Left kidney (tissue), 8 donors: ENCODE data around the gene INTS11. TPM values are rescaled to one million over a fixed set of nuclear protein-coding genes. Genes with fewer than 3 reads are reported as not detected.
"Not testable (repeated sequence)": the region's sequence is repeated elsewhere in the genome, so short reads cannot be mapped to it uniquely, and the experiment has no call there.

ENCODE experiments used
- DNase-seq: peaks from one replicate; pipeline ENCODE4 v3.0.0-alpha.2; 2013
- long read RNA-seq, 8 donors: transcript quantifications; one replicate each; lab custom pipeline, GENCODE V29; 2026
- polyA plus RNA-seq: library from polyadenylated mRNA; unstranded; fragments of 120-200 nt; gene quantifications from one replicate; pipeline ENCODE4 v1.2.1, GENCODE V29; 2013; ENCODE audit not compliant: insufficient read length

The INTS11 gene
- 119 TPM for polyA plus RNA-seq
- long read RNA-seq, donor 1, transcript INTS11-208 (17 exons, 2,148 nt): minor isoform, 8 of 35 reads
- long read RNA-seq, donor 1, transcript INTS11-205 (4 exons, 1,104 nt): major isoform, 11 of 35 reads
- long read RNA-seq, donor 1, partial matches to known transcripts: 11 of 35 reads
- long read RNA-seq, donor 1, other reads (novel, unspliced or antisense): 0 of 35 reads
- long read RNA-seq, donor 2, transcript INTS11-208 (17 exons, 2,148 nt): major isoform, 19 of 37 reads
- long read RNA-seq, donor 2, transcript INTS11-205 (4 exons, 1,104 nt): minor isoform, 12 of 37 reads
- long read RNA-seq, donor 2, partial matches to known transcripts: 0 of 37 reads
- long read RNA-seq, donor 2, other reads (novel, unspliced or antisense): 0 of 37 reads
- long read RNA-seq, donor 3, transcript INTS11-205 (4 exons, 1,104 nt): minor isoform, 8 of 21 reads
- long read RNA-seq, donor 3, transcript INTS11-208 (17 exons, 2,148 nt): major isoform, 11 of 21 reads
- long read RNA-seq, donor 3, partial matches to known transcripts: 0 of 21 reads
- long read RNA-seq, donor 3, other reads (novel, unspliced or antisense): 0 of 21 reads
- long read RNA-seq, donor 4, transcript INTS11-205 (4 exons, 1,104 nt): major isoform, 6 of 8 reads
- long read RNA-seq, donor 4, partial matches to known transcripts: 0 of 8 reads
- long read RNA-seq, donor 4, other reads (novel, unspliced or antisense): 0 of 8 reads
- long read RNA-seq, donor 5, transcript INTS11-205 (4 exons, 1,104 nt): minor isoform, 10 of 32 reads
- long read RNA-seq, donor 5, transcript INTS11-208 (17 exons, 2,148 nt): major isoform, 15 of 32 reads
- long read RNA-seq, donor 5, partial matches to known transcripts: 0 of 32 reads
- long read RNA-seq, donor 5, other reads (novel, unspliced or antisense): 0 of 32 reads
- long read RNA-seq, donor 6, transcript INTS11-205 (4 exons, 1,104 nt): minor isoform, 11 of 36 reads
- long read RNA-seq, donor 6, transcript INTS11-208 (17 exons, 2,148 nt): major isoform, 13 of 36 reads
- long read RNA-seq, donor 6, partial matches to known transcripts: 11 of 36 reads
- long read RNA-seq, donor 6, other reads (novel, unspliced or antisense): 0 of 36 reads
- long read RNA-seq, donor 7, transcript INTS11-208 (17 exons, 2,148 nt): minor isoform, 13 of 41 reads
- long read RNA-seq, donor 7, transcript INTS11-205 (4 exons, 1,104 nt): major isoform, 19 of 41 reads
- long read RNA-seq, donor 7, partial matches to known transcripts: 0 of 41 reads
- long read RNA-seq, donor 7, other reads (novel, unspliced or antisense): 0 of 41 reads
- long read RNA-seq, donor 8, partial matches to known transcripts: 0 of 6 reads
- long read RNA-seq, donor 8, other reads (novel, unspliced or antisense): 0 of 6 reads

GRCh38 chr1:1324524-1325287, at the start of gene INTS11, which contains the start of gene CPTP:
INTS11 (minus strand) TSS chr1:1324660; CDS start chr1:1324608, 52 bp downstream.
CPTP (plus strand) TSS chr1:1324802; CDS start chr1:1326911, 2,109 bp downstream.
- DNase-seq: peak; percentile 90

- no peak for DNase-seq
Observed at GRCh38 chr1:1373815-1374588, 49.5 kb upstream of the INTS11 start.

DNA sequence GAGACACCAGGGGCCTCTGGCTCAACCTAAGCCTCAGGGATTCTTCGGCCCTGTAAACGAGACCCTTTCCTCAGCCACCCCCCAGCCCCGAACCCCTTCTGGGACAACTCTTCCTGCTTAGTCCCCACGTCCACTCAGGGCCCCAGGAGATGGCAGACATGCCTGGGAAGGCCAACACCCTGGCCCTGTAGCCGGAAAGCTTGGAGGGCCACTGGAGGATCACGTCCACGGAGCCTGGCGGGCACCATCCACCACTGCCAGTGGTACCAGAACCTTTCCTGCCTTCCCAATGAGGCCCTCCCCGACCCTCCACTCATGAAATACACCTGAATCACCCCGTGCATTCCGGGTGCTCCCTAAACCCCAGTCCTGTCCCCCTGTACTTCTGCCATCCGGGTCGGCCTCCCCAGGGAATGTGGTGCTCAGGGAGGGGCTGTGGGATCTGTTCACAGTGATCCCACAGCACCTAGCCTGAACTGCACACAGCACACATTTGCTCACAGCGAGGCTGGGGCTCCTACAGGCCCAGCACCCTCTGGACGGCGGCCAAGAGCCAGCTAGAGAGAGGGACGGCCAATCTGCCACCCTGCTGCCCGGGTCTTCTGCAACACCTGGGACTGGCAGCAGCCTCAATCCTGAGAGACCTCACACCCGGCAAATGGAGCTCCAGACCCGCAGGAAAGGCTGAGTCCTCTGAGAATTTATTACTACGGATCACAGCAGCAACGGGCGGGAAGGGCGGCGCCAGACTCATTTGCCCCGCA, 48.8 kb upstream of the INTS11 start:
- no peak for DNase-seq

DNA sequence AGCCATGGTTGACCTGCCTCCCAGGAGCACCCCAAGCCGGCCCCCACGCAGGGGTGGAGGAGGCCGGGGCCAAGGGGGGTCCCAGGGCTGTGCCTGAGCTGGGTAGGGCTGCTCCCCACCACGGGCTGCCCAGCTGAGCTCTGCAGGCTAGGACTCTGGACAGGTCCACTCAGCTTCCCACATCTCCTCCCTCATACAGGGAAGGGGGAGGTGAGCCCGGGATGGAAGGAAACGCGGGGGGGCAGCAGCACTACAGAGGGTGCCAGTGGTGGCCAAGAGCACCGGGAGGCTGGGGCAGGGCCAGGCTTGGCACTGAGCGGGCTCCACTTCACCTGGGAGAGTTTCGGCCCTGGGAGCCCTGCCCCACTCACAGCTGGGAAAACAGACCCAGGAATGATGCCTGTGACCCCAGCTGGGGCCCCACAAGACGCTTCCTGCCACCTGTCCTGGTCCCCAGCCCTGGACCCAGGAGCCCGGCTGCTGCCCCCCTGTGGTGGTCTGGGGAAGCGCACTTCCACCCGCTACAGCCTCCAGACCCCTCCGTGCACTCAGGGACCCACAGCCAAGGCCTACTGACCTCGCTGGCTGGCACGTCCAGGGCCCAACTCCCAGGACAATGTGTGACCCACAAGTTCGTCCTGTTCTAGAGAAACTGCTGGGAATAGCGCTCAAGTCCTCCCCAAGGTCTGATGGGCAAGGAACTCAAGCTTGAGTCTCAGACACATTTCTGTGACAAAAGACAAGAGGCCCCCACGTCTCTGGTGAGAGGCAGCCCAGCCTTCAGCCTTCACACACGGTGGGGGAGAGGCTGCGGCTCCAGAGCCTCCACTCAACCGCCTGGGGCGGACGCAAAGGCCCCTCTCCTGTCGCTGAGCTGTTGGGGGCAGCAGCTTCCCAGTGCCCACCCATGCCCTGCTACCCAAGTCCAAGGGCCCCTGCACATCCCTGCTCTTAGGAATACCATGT, 47.6 kb upstream of the INTS11 start:
- no peak for DNase-seq

GRCh38 chr1:1371364-1371745, 46.9 kb upstream of the INTS11 start:
- no peak for DNase-seq

DNA sequence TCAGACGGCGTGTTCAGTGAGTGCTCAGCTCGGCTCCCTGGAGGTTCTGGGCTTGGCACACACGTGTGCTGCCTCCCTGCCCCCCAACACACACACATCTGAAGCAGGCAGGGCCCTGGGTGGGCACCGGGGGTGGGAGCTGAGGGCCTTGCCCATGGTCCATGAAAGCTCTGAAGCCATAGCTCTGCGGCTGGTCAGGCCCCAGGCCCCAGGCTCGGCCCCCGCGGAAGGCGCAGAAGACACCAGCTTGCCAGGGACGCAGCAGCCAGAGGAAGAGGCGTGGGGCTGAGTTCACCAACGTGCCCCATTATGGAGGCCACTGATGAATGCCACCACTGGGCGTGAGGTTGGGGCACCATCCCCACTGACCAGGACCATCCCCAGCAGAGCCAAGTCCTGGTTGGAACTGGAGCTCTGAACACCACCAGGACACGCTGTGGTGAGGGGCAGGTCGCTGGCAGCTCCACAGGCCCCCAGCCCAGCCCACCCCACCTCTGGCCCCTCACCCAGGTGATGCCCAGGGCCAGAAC, 46.4 kb upstream of the INTS11 start:
- no peak for DNase-seq

DNA sequence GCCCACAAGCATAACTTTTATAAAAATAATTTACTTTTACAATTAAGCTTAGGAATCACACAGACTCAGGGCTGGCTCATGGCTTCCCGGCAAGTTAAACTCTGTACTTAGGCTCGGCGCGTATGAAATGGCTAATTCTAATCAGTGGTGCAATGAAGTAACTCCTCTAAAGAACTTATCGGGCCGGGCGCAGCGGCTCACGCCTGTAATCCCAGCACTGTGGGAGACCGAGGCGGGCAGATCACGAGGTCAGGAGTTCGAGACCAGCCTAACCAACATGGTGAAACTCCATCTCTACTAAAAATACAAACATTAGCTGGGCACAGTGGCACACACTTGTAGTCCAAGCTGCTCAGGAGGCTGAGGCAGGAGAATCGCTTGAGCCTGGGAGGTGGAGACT, 45.6 kb upstream of the INTS11 start:
- not testable (repeated sequence) for DNase-seq

GRCh38 chr1:1367315-1367714, 42.9 kb upstream of the INTS11 start:
- no peak for DNase-seq

- DNase-seq: no peak
Observed at GRCh38 chr1:1366699-1367066, 42.2 kb upstream of the INTS11 start.

GRCh38 chr1:1365875-1366698, 41.6 kb upstream of the INTS11 start:
- no peak for DNase-seq

- no peak for DNase-seq
Observed at GRCh38 chr1:1364266-1364665, 39.8 kb upstream of the INTS11 start.

DNA sequence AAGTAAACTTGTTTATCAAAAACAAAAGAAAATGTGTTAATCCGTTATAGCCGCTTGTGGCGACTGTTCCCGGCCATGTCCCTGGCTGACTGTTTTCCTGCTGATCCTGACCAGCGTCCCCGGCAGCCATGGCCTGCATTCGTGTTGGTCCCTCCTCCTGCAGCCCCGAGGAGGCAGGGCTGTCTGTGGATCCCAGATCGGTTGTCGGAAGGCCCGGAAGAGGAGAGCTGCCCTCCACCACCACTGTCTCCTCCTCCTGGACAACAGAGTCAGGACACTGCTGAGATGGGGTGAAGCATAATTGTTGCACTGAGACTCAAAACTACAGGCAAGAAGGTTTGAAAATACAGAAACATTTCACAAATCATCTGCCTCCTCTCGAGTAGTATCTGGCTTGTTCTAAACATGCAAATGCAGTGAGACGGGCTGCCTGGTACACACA, 37.5 kb upstream of the INTS11 start:
- no peak for DNase-seq

- DNase-seq: no peak
Observed at GRCh38 chr1:1361233-1361981, 36.9 kb upstream of the INTS11 start.

DNA sequence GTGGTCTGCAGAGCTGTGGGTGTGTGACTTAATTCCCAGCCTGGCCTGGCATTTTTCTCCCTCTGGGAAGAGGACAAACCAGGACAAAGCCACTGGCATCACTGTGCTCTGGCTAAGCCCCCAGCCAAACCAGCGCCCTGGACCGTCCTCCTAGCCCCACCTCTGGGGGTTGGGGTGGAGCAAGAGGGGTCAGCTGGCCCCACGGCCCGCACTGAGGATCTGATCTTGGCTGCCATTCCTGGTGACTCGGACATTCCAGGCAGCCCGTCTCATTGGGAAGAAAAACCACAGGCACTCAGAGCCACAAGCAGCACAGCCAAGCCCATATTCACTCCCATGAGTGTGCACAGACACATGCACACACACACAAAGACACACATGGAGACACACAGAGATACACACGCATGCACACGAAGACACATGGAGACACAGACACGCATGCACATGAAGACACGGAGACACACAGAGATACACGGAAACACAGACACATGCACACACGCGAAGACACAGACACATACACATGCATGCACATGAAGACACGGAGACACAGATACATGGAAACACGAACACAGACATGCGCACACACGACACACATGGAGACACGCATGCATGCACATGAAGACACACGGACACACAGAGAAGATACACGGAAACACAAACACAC, 36.2 kb upstream of the INTS11 start:
- DNase-seq: no peak

DNA sequence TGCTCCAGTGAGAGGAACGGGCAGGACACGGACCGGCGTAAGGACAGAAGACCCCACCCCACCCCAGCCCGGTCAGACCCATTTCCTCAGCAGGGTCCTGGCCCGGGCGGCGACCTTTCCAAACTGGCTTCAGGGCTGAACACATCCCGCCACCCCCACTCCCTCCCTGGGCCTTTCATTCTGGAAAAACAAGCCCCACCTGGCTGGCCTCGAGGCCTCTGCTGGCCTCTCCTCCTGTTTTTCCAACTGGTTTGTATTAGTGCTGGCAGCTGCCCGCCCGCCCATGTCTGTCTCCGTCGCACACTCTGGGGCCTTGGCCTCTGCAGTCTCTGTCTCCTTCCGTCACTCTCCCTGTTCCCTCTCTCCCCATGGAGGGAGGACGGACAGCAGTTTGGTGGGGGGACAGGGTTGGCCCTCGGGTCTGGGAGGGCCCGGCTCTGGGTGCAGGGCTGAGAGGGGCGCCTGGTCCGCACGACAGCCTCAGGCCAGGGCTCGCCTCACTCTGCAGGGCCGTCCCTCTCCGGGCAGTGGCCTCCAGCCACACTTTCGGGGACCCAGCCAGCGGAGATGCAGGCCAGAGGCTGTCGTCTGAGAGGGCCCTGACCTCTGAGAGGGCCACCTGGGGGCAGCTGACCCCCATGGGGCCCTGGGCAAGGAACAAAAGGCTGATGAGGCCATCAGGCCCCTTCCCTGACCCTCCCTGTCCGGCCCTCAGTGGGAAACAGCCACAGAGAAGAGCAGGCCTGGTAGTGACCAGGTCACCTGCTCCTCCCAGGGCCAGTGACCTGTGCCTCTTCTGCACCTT, 35.4 kb upstream of the INTS11 start:
- no peak for DNase-seq
